Measurements from ENCODE around the gene KIF25.

The KIF25 gene

DNA sequence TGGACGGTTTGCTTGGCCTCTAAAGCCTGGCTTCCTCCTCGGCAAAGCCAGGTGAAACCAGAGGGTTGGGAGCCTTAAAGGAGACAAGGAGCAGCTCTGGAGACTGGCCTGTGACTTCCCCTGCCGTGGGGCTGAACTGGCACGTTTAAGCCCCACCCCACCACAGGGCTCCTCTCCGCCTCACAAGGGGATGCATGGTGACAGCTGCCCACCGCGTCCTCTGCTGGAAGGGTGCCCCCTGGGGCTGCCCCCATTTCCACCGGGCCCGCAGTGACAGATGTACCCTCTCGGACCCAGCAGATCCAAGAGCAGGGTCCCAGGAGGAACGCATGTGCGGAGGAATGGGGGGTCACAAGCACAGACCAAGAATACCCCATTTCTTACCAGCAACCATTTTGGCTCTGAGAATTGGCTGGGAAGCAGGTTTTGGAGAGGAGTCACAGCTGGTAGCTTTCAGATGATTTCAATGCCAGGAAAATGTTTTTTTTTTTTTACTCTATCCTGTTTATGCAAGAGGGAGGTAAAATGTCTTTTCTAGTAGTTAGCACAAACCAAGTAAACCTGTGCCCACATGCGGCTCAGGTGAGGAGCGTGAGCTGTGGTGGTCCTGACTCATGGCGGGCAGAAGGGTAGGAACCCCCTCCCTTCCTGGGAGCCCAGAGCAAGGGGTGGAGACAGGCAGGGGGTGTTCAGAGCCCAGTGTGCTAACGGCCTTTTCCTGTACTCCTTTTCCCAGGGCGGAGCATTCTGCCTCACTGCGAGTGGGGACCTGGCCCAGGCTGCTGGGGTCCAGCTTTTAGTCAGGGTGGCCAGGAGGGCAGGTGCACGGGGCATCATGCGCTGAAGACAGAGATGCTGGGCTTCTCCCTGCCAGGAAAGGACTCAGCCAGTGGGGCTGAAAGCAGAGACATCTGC, 48.5 kb downstream of the KIF25 start:
- Histone ChIP-seq H3K4me2 (ENCODE audit: low read depth, low read length, poor library complexity, severe bottlenecking) (no peak overlapping the region), H3K4me1 (ENCODE audit: insufficient read depth, low read length, poor library complexity, severe bottlenecking) (no peaks in the 10 kb centered on the region), H3K9me2 (replicated peaks; ENCODE audit: low read depth, low read length) (no peaks in the 10 kb centered on the region), H4K20me1 (ENCODE audit: insufficient read depth, low read length, poor library complexity, severe bottlenecking) (no peaks in the 10 kb centered on the region), H3K9ac (ENCODE audit: low read depth, low read length, poor library complexity, severe bottlenecking) (no peak overlapping the region), H3K36me3 (ENCODE audit: insufficient read depth, low read length) (no peaks in the 10 kb centered on the region), H3K4me3 (ENCODE audit: low read length, poor library complexity, severe bottlenecking) (no peak overlapping the region), H3F3A (ENCODE audit: low read depth) (no peaks in the 10 kb centered on the region), H2AFZ (ENCODE audit: low read length) (no peak overlapping the region), H3K27me3 (ENCODE audit: insufficient read depth, low read length, poor library complexity, severe bottlenecking) (no peaks in the 10 kb centered on the region), H3K79me2 (ENCODE audit: insufficient read depth, low read length) (no peaks in the 10 kb centered on the region), H3K9me3 (ENCODE audit: insufficient read depth, low read depth, low read length) (peaks cover 8% of the 10 kb centered on the region; the same call in 1 of the 2 replicates)
- TF ChIP-seq, protein P1, sequence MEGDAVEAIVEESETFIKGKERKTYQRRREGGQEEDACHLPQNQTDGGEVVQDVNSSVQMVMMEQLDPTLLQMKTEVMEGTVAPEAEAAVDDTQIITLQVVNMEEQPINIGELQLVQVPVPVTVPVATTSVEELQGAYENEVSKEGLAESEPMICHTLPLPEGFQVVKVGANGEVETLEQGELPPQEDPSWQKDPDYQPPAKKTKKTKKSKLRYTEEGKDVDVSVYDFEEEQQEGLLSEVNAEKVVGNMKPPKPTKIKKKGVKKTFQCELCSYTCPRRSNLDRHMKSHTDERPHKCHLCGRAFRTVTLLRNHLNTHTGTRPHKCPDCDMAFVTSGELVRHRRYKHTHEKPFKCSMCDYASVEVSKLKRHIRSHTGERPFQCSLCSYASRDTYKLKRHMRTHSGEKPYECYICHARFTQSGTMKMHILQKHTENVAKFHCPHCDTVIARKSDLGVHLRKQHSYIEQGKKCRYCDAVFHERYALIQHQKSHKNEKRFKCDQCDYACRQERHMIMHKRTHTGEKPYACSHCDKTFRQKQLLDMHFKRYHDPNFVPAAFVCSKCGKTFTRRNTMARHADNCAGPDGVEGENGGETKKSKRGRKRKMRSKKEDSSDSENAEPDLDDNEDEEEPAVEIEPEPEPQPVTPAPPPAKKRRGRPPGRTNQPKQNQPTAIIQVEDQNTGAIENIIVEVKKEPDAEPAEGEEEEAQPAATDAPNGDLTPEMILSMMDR (conservative IDR thresholded peaks at IDR 0.05; ENCODE audit: low read length): no peak
- no peak for TF ChIP-seq EZH2phosphoT487 (IDR thresholded peaks at IDR 0.05; ENCODE audit: borderline replicate concordance)

DNA sequence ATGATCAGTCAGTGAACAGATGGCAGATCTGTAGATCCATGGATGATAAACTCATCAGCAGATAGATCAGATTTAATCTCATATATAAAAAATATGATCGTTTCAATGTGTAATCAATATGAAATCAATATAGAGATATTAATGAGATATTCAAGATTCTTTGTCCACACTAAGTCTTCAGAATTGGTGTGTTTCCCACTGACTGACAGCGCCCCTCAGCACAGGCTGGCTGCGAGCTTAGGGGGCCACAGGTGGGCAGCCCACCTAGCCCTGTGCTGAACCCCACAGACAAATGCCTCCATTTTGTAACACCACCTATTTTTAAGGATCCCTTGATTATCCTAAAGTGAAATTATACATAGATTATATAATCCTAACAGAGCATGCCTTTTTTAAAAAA, 49.2 kb downstream of the KIF25 start:
- H3K27me3 ChIP-seq (ENCODE audit: insufficient read depth, low read length, poor library complexity, severe bottlenecking): no peaks in the 10 kb centered on the region
- H3K4me2 ChIP-seq (ENCODE audit: low read depth, low read length, poor library complexity, severe bottlenecking): no peak overlapping the region
- TF ChIP-seq EZH2phosphoT487 (IDR thresholded peaks at IDR 0.05; ENCODE audit: borderline replicate concordance): no peak
- TF ChIP-seq, protein P1 (conservative IDR thresholded peaks at IDR 0.05; ENCODE audit: low read length): no peak
- no peak overlapping the region for H2AFZ ChIP-seq (ENCODE audit: low read length)
- no peaks in the 10 kb centered on the region for H3K4me1 ChIP-seq (ENCODE audit: insufficient read depth, low read length, poor library complexity, severe bottlenecking)
- no peaks in the 10 kb centered on the region for H3F3A ChIP-seq (ENCODE audit: low read depth)
- no peak overlapping the region for H3K4me3 ChIP-seq (ENCODE audit: low read length, poor library complexity, severe bottlenecking)
- H3K36me3 ChIP-seq (ENCODE audit: insufficient read depth, low read length): no peaks in the 10 kb centered on the region
- peaks cover 6% of the 10 kb centered on the region; the same call in 1 of the 2 replicates for H3K9me3 ChIP-seq (ENCODE audit: insufficient read depth, low read depth, low read length)
- no peaks in the 10 kb centered on the region for H3K79me2 ChIP-seq (ENCODE audit: insufficient read depth, low read length)
- no peaks in the 10 kb centered on the region for H4K20me1 ChIP-seq (ENCODE audit: insufficient read depth, low read length, poor library complexity, severe bottlenecking)
- no peaks in the 10 kb centered on the region for H3K9me2 ChIP-seq (replicated peaks; ENCODE audit: low read depth, low read length)
- no peak overlapping the region for H3K9ac ChIP-seq (ENCODE audit: low read depth, low read length, poor library complexity, severe bottlenecking)

DNA sequence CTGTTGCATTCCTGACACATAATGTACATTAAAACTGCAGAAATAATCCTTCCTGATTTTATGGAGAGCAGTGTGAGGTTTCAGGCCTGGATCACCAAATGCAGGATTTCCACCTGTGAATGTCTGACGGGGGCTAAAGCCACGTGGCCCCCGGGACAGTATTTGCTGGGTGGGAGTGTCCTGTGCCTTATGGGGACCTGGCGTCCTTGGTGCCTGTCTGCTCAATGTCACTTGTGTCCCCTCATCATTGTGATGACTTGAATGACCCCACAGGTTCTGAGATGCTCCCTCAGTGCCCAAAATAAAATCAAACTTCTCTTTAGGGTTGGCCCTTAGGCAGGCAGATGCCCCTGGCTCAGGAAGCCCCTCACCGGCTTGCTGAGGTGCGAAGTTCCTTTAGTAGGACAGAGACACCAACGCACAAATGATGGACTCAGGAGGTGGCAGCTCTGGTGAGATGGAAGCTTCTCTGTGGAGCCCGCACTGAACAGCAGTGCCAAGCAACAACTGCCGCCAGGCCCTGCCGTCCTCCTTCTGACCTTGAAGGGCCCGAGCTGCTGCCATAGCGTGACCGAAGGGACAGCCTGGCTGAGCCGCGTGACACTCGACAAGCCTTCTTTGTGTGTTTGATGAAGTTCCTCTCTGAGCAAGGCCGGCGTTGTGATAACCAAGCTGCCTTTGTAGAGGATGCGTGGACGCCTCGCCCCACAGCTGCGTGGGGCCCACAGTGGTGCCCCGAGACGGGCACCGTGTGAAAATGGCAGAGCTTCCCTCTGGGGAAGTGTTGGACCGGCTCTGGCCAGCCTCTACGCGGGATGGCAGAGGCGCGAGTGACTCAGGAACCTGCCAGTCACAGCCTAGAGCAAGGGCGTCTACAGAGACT, 50.6 kb downstream of the KIF25 start:
- Histone ChIP-seq H3K9me3 (ENCODE audit: insufficient read depth, low read depth, low read length) (peaks cover 6% of the 10 kb centered on the region; the same call in 1 of the 2 replicates), H3K4me2 (ENCODE audit: low read depth, low read length, poor library complexity, severe bottlenecking) (no peak overlapping the region)

More for the DNA sequence above, 50.6 kb downstream of the KIF25 start:
- Histone ChIP-seq H3K9me2 (replicated peaks; ENCODE audit: low read depth, low read length) (no peaks in the 10 kb centered on the region), H3K9ac (ENCODE audit: low read depth, low read length, poor library complexity, severe bottlenecking) (no peak overlapping the region), H3K36me3 (ENCODE audit: insufficient read depth, low read length) (no peaks in the 10 kb centered on the region), H3F3A (ENCODE audit: low read depth) (no peaks in the 10 kb centered on the region), H3K27me3 (ENCODE audit: insufficient read depth, low read length, poor library complexity, severe bottlenecking) (no peaks in the 10 kb centered on the region), H4K20me1 (ENCODE audit: insufficient read depth, low read length, poor library complexity, severe bottlenecking) (no peaks in the 10 kb centered on the region), H3K79me2 (ENCODE audit: insufficient read depth, low read length) (no peaks in the 10 kb centered on the region), H3K4me3 (ENCODE audit: low read length, poor library complexity, severe bottlenecking) (no peak overlapping the region), H3K4me1 (ENCODE audit: insufficient read depth, low read length, poor library complexity, severe bottlenecking) (no peaks in the 10 kb centered on the region), H2AFZ (ENCODE audit: low read length) (no peak overlapping the region)
- no peak for TF ChIP-seq EZH2phosphoT487 (IDR thresholded peaks at IDR 0.05; ENCODE audit: borderline replicate concordance)
- TF ChIP-seq, protein P1 (conservative IDR thresholded peaks at IDR 0.05; ENCODE audit: low read length): no peak

Data from Loucy (cell line).